Measurements from ENCODE around the gene RPA3.

DNA sequence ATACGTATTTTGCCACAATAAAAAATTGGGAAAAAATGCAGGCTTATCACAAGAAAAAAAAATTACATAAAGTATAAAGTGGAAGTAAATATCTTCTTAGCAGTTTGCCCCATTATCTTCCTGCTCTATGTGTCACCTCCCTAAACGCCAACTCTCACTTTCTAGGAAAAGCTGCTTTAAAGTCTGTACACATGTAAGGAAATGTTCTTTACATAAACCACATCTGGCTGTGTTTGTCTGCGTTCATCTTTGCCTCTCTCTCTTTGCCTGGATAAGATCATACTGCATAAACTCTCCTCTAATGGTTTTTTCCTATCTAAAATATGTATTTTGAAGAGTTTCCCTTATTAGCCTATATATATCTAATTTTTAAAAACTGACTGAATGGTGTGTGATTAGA, 100.9 kb downstream of the RPA3 start:
- TF ChIP-seq, protein P1, sequence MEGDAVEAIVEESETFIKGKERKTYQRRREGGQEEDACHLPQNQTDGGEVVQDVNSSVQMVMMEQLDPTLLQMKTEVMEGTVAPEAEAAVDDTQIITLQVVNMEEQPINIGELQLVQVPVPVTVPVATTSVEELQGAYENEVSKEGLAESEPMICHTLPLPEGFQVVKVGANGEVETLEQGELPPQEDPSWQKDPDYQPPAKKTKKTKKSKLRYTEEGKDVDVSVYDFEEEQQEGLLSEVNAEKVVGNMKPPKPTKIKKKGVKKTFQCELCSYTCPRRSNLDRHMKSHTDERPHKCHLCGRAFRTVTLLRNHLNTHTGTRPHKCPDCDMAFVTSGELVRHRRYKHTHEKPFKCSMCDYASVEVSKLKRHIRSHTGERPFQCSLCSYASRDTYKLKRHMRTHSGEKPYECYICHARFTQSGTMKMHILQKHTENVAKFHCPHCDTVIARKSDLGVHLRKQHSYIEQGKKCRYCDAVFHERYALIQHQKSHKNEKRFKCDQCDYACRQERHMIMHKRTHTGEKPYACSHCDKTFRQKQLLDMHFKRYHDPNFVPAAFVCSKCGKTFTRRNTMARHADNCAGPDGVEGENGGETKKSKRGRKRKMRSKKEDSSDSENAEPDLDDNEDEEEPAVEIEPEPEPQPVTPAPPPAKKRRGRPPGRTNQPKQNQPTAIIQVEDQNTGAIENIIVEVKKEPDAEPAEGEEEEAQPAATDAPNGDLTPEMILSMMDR (IDR thresholded peaks at IDR 0.05) = no peak
- TF ChIP-seq EP300 (IDR thresholded peaks at IDR 0.05) = no peak
